Esophagus muscularis mucosa (tissue), 3 donors: ENCODE data around the gene GNAO1.

ENCODE experiments used
- POLR2A ChIP-seq: fragments of 450-650 bp; IDR thresholded peaks from one replicate; pipeline ENCODE4 v1.6.1; 2017; ENCODE audit warnings: antibody characterized with exemption, moderate library complexity, mild to moderate bottlenecking, low read depth
- TF ChIP-seq, protein P1 (sequence below), 3 experiments: fragments of 200-600 bp in 2 of 3; fragments of 450-650 bp in 1 of 3; sonication (generic) in 2 of 3; IDR thresholded peaks; one replicate each; pipeline ENCODE4 v1.5.1; 2017 to 2019; ENCODE audit warnings: antibody characterized with exemption in 3 of 3, mild to moderate bottlenecking in 2 of 3, moderate library complexity in 1 of 3

DNA sequence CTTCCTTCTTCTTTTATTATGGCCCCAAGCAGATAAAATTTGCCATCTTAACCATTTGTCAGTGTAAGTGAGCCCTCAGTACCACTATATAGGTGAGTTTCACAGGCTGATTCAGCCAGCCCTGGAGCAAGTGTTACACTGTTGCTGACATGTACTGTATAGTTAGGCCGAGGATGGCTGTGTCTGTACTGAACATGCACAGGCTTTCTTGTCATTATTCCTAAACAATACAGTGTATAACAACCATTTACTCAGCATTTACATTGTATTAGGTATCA, 180.3 kb downstream of the GNAO1 start:
- TF ChIP-seq, protein P1, sequence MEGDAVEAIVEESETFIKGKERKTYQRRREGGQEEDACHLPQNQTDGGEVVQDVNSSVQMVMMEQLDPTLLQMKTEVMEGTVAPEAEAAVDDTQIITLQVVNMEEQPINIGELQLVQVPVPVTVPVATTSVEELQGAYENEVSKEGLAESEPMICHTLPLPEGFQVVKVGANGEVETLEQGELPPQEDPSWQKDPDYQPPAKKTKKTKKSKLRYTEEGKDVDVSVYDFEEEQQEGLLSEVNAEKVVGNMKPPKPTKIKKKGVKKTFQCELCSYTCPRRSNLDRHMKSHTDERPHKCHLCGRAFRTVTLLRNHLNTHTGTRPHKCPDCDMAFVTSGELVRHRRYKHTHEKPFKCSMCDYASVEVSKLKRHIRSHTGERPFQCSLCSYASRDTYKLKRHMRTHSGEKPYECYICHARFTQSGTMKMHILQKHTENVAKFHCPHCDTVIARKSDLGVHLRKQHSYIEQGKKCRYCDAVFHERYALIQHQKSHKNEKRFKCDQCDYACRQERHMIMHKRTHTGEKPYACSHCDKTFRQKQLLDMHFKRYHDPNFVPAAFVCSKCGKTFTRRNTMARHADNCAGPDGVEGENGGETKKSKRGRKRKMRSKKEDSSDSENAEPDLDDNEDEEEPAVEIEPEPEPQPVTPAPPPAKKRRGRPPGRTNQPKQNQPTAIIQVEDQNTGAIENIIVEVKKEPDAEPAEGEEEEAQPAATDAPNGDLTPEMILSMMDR (IDR thresholded peaks at IDR 0.05), result no peak
- no peak for TF ChIP-seq POLR2A
